ENCODE data around the gene CYP4F3.
A peak's percentile ranks its signal among the peaks of the same experiment; 100 is the strongest.

CYP4F3 gene

GRCh38 chr19:15702534-15702930 is 61.8 kb downstream of the CYP4F3 start:
- peak; percentile 92 for ATAC-seq
- TF ChIP-seq OSR1 (CRISPR knock-in tag; IDR thresholded peaks at IDR 0.05) (no peak), TCF4 (CRISPR knock-in tag; IDR thresholded peaks at IDR 0.05; ENCODE audit: borderline replicate concordance) (no peak), PATZ1 (CRISPR knock-in tag; IDR thresholded peaks at IDR 0.05; ENCODE audit: borderline replicate concordance) (no peak), SNAI2 (CRISPR knock-in tag; IDR thresholded peaks at IDR 0.05) (no peak), ISL1 (CRISPR knock-in tag; IDR thresholded peaks at IDR 0.05) (no peak), ZNF70 (CRISPR knock-in tag; IDR thresholded peaks at IDR 0.05) (no peak), POU6F1 (CRISPR knock-in tag; IDR thresholded peaks at IDR 0.05; ENCODE audit: borderline replicate concordance, low read depth) (no peak), TSHZ2 (CRISPR knock-in tag; IDR thresholded peaks at IDR 0.05) (no peak), ZNF565 (CRISPR knock-in tag; conservative IDR thresholded peaks at IDR 0.05; ENCODE audit: low read depth) (no peak), BACH2 (CRISPR knock-in tag; IDR thresholded peaks at IDR 0.05; ENCODE audit: borderline replicate concordance) (no peak), TOX (CRISPR knock-in tag; IDR thresholded peaks at IDR 0.05; ENCODE audit: borderline replicate concordance) (no peak), ZC3H10 (CRISPR knock-in tag; IDR thresholded peaks at IDR 0.05) (no peak), RARB (CRISPR knock-in tag; IDR thresholded peaks at IDR 0.05) (no peak), ZFP30 (CRISPR knock-in tag; IDR thresholded peaks at IDR 0.05) (no peak), ESRRG (CRISPR knock-in tag; IDR thresholded peaks at IDR 0.05) (no peak), GLIS3 (CRISPR knock-in tag; IDR thresholded peaks at IDR 0.05) (no peak), CSDC2 (CRISPR knock-in tag; IDR thresholded peaks at IDR 0.05) (no peak), PPARA (CRISPR knock-in tag; IDR thresholded peaks at IDR 0.05; ENCODE audit: borderline replicate concordance) (no peak)

All from SK-N-SH treated with all-trans-retinoic acid at 6 μM for 48 hours (cell line).